Stomach (tissue), 4 donors: Measurements from ENCODE around the gene KCNE2.
"Not testable (repeated sequence)": the region's sequence is repeated elsewhere in the genome, so short reads cannot be mapped to it uniquely, and the experiment has no call there.

Source experiments
- CTCF ChIP-seq, 7 experiments: fragments of 450-650 bp in 4 of 7; fragments of 200-600 bp in 3 of 7; sonication (generic) in 3 of 7; IDR thresholded peaks; one replicate each; pipeline ENCODE4 v1.5.1; 2016 to 2019; ENCODE audit warnings: antibody characterized with exemption in 7 of 7, control low read depth in 2 of 7, mild to moderate bottlenecking in 1 of 7
- EP300 ChIP-seq: sonication (generic); formaldehyde crosslinking; IDR thresholded peaks from one replicate; pipeline ENCODE4 v1.6.1; 2017; ENCODE audit warnings: antibody characterized with exemption
- POLR2A ChIP-seq, 4 donors: fragments of 450-650 bp; IDR thresholded peaks; one replicate each; pipeline ENCODE4 v1.6.1; 2016; ENCODE audit warnings: antibody characterized with exemption in 4 of 4, control low read depth in 2 of 4, mild to moderate bottlenecking in 1 of 4, moderate library complexity in 1 of 4

GRCh38 chr21:34406676-34407075 is 42.9 kb downstream of the KCNE2 start:
- TF ChIP-seq CTCF (IDR thresholded peaks at IDR 0.05); EP300; POLR2A (IDR thresholded peaks at IDR 0.05): not testable (repeated sequence)
